Fibroblast of lung (primary cell): Measurements from ENCODE around the gene SRPK2. TPM values are rescaled to one million over a fixed set of nuclear protein-coding genes. Genes with fewer than 3 reads are reported as not detected.
A peak's percentile ranks its signal among the peaks of the same experiment; 100 is the strongest.

Source experiments
- DNase-seq, 2 donors: peaks; one replicate each; pipeline versions ENCODE4 v3.0.0 to v3.0.0-alpha.2; 2010; ENCODE audit warnings: low read depth in 2 of 2
- H2AFZ ChIP-seq: 2 replicates; pipeline ENCODE4 v1.5.1; 2012; ENCODE audit warnings: low read length, control low read depth, inconsistent platforms
- H3K27ac ChIP-seq: 2 replicates; pipeline ENCODE4 v1.5.1; 2011; ENCODE audit warnings: low read length, control low read depth; ENCODE audit not compliant: insufficient read depth
- H3K27me3 ChIP-seq: 2 replicates; pipeline ENCODE4 v1.5.1; 2011; ENCODE audit warnings: mild to moderate bottlenecking, low read length; ENCODE audit not compliant: control insufficient read depth, insufficient read depth
- H3K36me3 ChIP-seq: 2 replicates; pipeline ENCODE4 v1.5.1; 2011; ENCODE audit warnings: low read length; ENCODE audit not compliant: control insufficient read depth, insufficient read depth
- H3K4me1 ChIP-seq: 2 replicates; pipeline ENCODE4 v1.5.1; 2011; ENCODE audit warnings: low read length; ENCODE audit not compliant: control insufficient read depth, insufficient read depth; ENCODE audit errors: extremely low read depth
- H3K4me2 ChIP-seq: 2 replicates; pipeline ENCODE4 v1.5.1; 2011; ENCODE audit warnings: low read length, control low read depth; ENCODE audit not compliant: insufficient read depth; ENCODE audit errors: extremely low read depth
- H3K4me3 ChIP-seq, 4 experiments: fragments of 200-600 bp in 1 of 4; sonication (generic) in 1 of 4; replicated peaks in 1 of 4; 2 replicates each; pipeline ENCODE4 v1.5.1; 2011 to 2016; ENCODE audit warnings: low read length in 4 of 4, low read depth in 3 of 4, mild to moderate bottlenecking in 3 of 4, control low read depth in 2 of 4, inconsistent platforms in 1 of 4, mixed read lengths in 1 of 4; ENCODE audit not compliant: insufficient read depth in 1 of 4; ENCODE audit errors: control extremely low read depth in 1 of 4
- H3K79me2 ChIP-seq: 2 replicates; pipeline ENCODE4 v1.5.1; 2012; ENCODE audit warnings: mild to moderate bottlenecking, low read length, inconsistent platforms; ENCODE audit not compliant: control insufficient read depth, insufficient read depth
- H3K9ac ChIP-seq: 2 replicates; pipeline ENCODE4 v1.5.1; 2011; ENCODE audit warnings: mild to moderate bottlenecking, low read length, control low read depth; ENCODE audit not compliant: insufficient read depth
- H3K9me3 ChIP-seq: 2 replicates; pipeline ENCODE4 v1.5.1; 2012; ENCODE audit warnings: low read depth, low read length; ENCODE audit not compliant: control insufficient read depth, insufficient read depth
- H4K20me1 ChIP-seq: 2 replicates; pipeline ENCODE4 v1.5.1; 2011; ENCODE audit warnings: low read length; ENCODE audit not compliant: control insufficient read depth, insufficient read depth; ENCODE audit errors: extremely low read depth
- CTCF ChIP-seq, 2 donors: IDR thresholded peaks in 1 of 2; conservative IDR thresholded peaks in 1 of 2; 1 replicate in 1 of 2; 2 replicates in 1 of 2; pipeline ENCODE4 v1.5.1; 2011 to 2012; ENCODE audit warnings: low read length in 2 of 2, control low read depth in 1 of 2, inconsistent platforms in 1 of 2, low read depth in 1 of 2, mild to moderate bottlenecking in 1 of 2
- EZH2 ChIP-seq: IDR thresholded peaks from 2 replicates; pipeline ENCODE4 v1.5.1; 2012; ENCODE audit warnings: low read length, control low read depth, mild to moderate bottlenecking; ENCODE audit errors: missing control alignments
- polyA plus RNA-seq, 2 donors: library from polyadenylated mRNA; depleted of rRNA in 1 of 2; stranded (reverse) in 1 of 2; unstranded in 1 of 2; fragments of >200 nt; gene quantifications; 2 replicates each; pipeline ENCODE4 v1.2.1, GENCODE V29; 2011 to 2012; ENCODE audit warnings: missing spikeins in 1 of 2
- total RNA-seq: library from RNA; depleted of rRNA; stranded (reverse); fragments of >200 nt; gene quantifications from 2 replicates; pipeline ENCODE4 v1.2.1, GENCODE V29; 2014

SRPK2 gene
- total and polyA plus RNA-seq, 2 donors (not counting 1 experiment from before 2014, with no cell fraction given) = 27.8 to 61.8 TPM

- Histone ChIP-seq H3K4me1 (no peaks in the 10 kb centered on the region), H3K36me3 (no peaks in the 10 kb centered on the region), H3K79me2 (peaks cover 2% of the 10 kb centered on the region), H3K4me2 (no peak overlapping the region), H3K9ac (no peak overlapping the region), H3K4me3 (no peak overlapping the region), H3K27me3 (no peaks in the 10 kb centered on the region), H3K27ac (no peak overlapping the region), H2AFZ (no peak overlapping the region), H3K9me3 (no peaks in the 10 kb centered on the region), H4K20me1 (no peaks in the 10 kb centered on the region)
- peak in 1 of 2 donors; percentile 9 for DNase-seq
- no peak for TF ChIP-seq CTCF (conservative IDR thresholded peaks at IDR 0.05 in 1 of 2, IDR thresholded peaks at IDR 0.05 in 1 of 2; ENCODE audit: low read depth in 1 of 2, low read length in 2 of 2)
These were observed 143.2 kb downstream of the SRPK2 start for GRCh38 chr7:105245398-105246114.

- no peak overlapping the region for H3K4me2 ChIP-seq
- no peak overlapping the region for H3K9ac ChIP-seq
- H4K20me1 ChIP-seq = no peaks in the 10 kb centered on the region
- no peaks in the 10 kb centered on the region for H3K9me3 ChIP-seq
- H2AFZ ChIP-seq = no peak overlapping the region
- no peak overlapping the region for H3K4me3 ChIP-seq
- no peak for DNase-seq
- no peak for TF ChIP-seq CTCF (conservative IDR thresholded peaks at IDR 0.05 in 1 of 2, IDR thresholded peaks at IDR 0.05 in 1 of 2; ENCODE audit: low read depth in 1 of 2, low read length in 2 of 2)
- TF ChIP-seq EZH2 = no peak
- no peaks in the 10 kb centered on the region for H3K36me3 ChIP-seq
- no peaks in the 10 kb centered on the region for H3K79me2 ChIP-seq
- no peak overlapping the region for H3K27ac ChIP-seq
- no peaks in the 10 kb centered on the region for H3K27me3 ChIP-seq
- H3K4me1 ChIP-seq = no peaks in the 10 kb centered on the region
These were observed 144.1 kb downstream of the SRPK2 start for GRCh38 chr7:105244594-105244993.

GRCh38 chr7:105241198-105241597, 147.5 kb downstream of the SRPK2 start:
- no peak overlapping the region for H3K4me3 ChIP-seq
- H3K9ac ChIP-seq = no peak overlapping the region
- no peak overlapping the region for H2AFZ ChIP-seq
- DNase-seq = no peak
- no peak overlapping the region for H3K27ac ChIP-seq
- TF ChIP-seq CTCF (conservative IDR thresholded peaks at IDR 0.05 in 1 of 2, IDR thresholded peaks at IDR 0.05 in 1 of 2; ENCODE audit: low read depth in 1 of 2, low read length in 2 of 2) = no peak
- TF ChIP-seq EZH2 = no peak
- no peaks in the 10 kb centered on the region for H3K9me3 ChIP-seq
- no peak overlapping the region for H3K4me2 ChIP-seq
- H4K20me1 ChIP-seq = no peaks in the 10 kb centered on the region
- no peaks in the 10 kb centered on the region for H3K36me3 ChIP-seq
- no peaks in the 10 kb centered on the region for H3K27me3 ChIP-seq
- H3K4me1 ChIP-seq = no peaks in the 10 kb centered on the region
- H3K79me2 ChIP-seq = peaks cover 7% of the 10 kb centered on the region
